Measurements from ENCODE around the gene PRKAR1B. TPM values are rescaled to one million over a fixed set of nuclear protein-coding genes. Genes with fewer than 3 reads are reported as not detected.
A peak's percentile ranks its signal among the peaks of the same experiment; 100 is the strongest.

Gene PRKAR1B
- total and polyA plus RNA-seq, 2 donors (not counting 1 experiment from before 2014, with no cell fraction given), result 4.5 to 8.6 TPM

GRCh38 chr7:701086-701671 is 25.9 kb downstream of the PRKAR1B start:
- TF ChIP-seq EZH2 (IDR thresholded peaks at IDR 0.05; ENCODE audit: borderline replicate concordance, insufficient read depth, low read depth, low read length, poor library complexity, severe bottlenecking) (no peak), CTCF (IDR thresholded peaks at IDR 0.05) (peak; percentile 18)
- peaks cover 0 to 14% (median 2%) of the 10 kb centered on the region in 3 donors for H3K9me3 ChIP-seq (ENCODE audit: control extremely low read depth in 1 of 3, control insufficient read depth in 2 of 3, insufficient read depth in 1 of 3, low read length in 2 of 3)
- H3K27ac ChIP-seq (ENCODE audit: low read length in 2 of 2), result no peak overlapping the region
- H3K9ac ChIP-seq (ENCODE audit: low read length), result no peak overlapping the region
- H3K79me2 ChIP-seq (ENCODE audit: control insufficient read depth, insufficient read depth, low read length), result peaks cover 3% of the 10 kb centered on the region
- no peaks in the 10 kb centered on the region for H3K27me3 ChIP-seq (replicated peaks in 1 of 4; ENCODE audit: control extremely low read depth in 1 of 4, control insufficient read depth in 3 of 4, insufficient read depth in 4 of 4, low read length in 3 of 4)
- intact Hi-C loops (cut with micrococcal nuclease), result no loop called here
- 100% methylated on average over 3 of the region's 4 CpGs for WGBS (ENCODE audit: insufficient coverage)
- ATAC-seq (ENCODE audit: low read depth) (no peak), DNase-seq (no peak)
- CTCF ChIA-PET, result no interaction called here
- no peak overlapping the region for H3K4me3 ChIP-seq (ENCODE audit: control extremely low read depth in 1 of 5, extremely low read depth in 1 of 5, insufficient read depth in 1 of 5, low read depth in 2 of 5, low read length in 4 of 5)
- H3K27me3 Mint-ChIP-seq, result no peaks in the 10 kb centered on the region
- H3K9me3 Mint-ChIP-seq (ENCODE audit: insufficient read depth), result peaks cover 4% of the 10 kb centered on the region
- H3K4me3 Mint-ChIP-seq, result no peak overlapping the region
- H3K27ac Mint-ChIP-seq, result no peak overlapping the region
- POLR2A ChIA-PET, result no interaction called here
- peaks cover 0 to 2% of the 10 kb centered on the region in 2 experiments for H3K36me3 ChIP-seq (replicated peaks in 1 of 2; ENCODE audit: control extremely low read depth in 1 of 2, control insufficient read depth in 1 of 2, extremely low read depth in 1 of 2, insufficient read depth in 2 of 2, low read length in 1 of 2)
- no peak overlapping the region for H2AFZ ChIP-seq (ENCODE audit: insufficient read depth, low read depth, low read length, poor library complexity, severe bottlenecking)
- H3K4me1 ChIP-seq (ENCODE audit: control insufficient read depth in 2 of 2, insufficient read depth in 2 of 2, low read length in 2 of 2), result no peaks in the 10 kb centered on the region
- H4K20me1 ChIP-seq (ENCODE audit: control insufficient read depth, insufficient read depth, low read length, poor library complexity, severe bottlenecking), result no peaks in the 10 kb centered on the region
- H3K4me1 Mint-ChIP-seq, result no peaks in the 10 kb centered on the region
- H3K4me2 ChIP-seq (replicated peaks; ENCODE audit: low read depth, low read length, poor library complexity, severe bottlenecking), result no peak overlapping the region

- Histone ChIP-seq H4K20me1 (ENCODE audit: control insufficient read depth, insufficient read depth, low read length, poor library complexity, severe bottlenecking) (no peaks in the 10 kb centered on the region), H3K79me2 (ENCODE audit: control insufficient read depth, insufficient read depth, low read length) (peaks cover 3% of the 10 kb centered on the region), H3K9me3 (ENCODE audit: control extremely low read depth in 1 of 3, control insufficient read depth in 2 of 3, insufficient read depth in 1 of 3, low read length in 2 of 3) (peaks cover 0 to 14% (median 2%) of the 10 kb centered on the region in 3 donors), H3K9ac (ENCODE audit: low read length) (no peak overlapping the region), H2AFZ (ENCODE audit: insufficient read depth, low read depth, low read length, poor library complexity, severe bottlenecking) (no peak overlapping the region), H3K4me3 (ENCODE audit: control extremely low read depth in 1 of 5, extremely low read depth in 1 of 5, insufficient read depth in 1 of 5, low read depth in 2 of 5, low read length in 4 of 5) (no peak overlapping the region), H3K4me1 (ENCODE audit: control insufficient read depth in 2 of 2, insufficient read depth in 2 of 2, low read length in 2 of 2) (no peaks in the 10 kb centered on the region), H3K4me2 (replicated peaks; ENCODE audit: low read depth, low read length, poor library complexity, severe bottlenecking) (no peak overlapping the region), H3K27ac (ENCODE audit: low read length in 2 of 2) (no peak overlapping the region), H3K27me3 (replicated peaks in 1 of 4; ENCODE audit: control extremely low read depth in 1 of 4, control insufficient read depth in 3 of 4, insufficient read depth in 4 of 4, low read length in 3 of 4) (no peaks in the 10 kb centered on the region), H3K36me3 (replicated peaks in 1 of 2; ENCODE audit: control extremely low read depth in 1 of 2, control insufficient read depth in 1 of 2, extremely low read depth in 1 of 2, insufficient read depth in 2 of 2, low read length in 1 of 2) (peaks cover 0 to 2% of the 10 kb centered on the region in 2 experiments)
- POLR2A ChIA-PET, result no interaction called here
- intact Hi-C loops (cut with micrococcal nuclease), result no loop called here
- DNase-seq (no peak), ATAC-seq (ENCODE audit: low read depth) (no peak)
- CTCF ChIA-PET, result no interaction called here
- Mint-ChIP-seq H3K4me3 (no peak overlapping the region), H3K27ac (no peak overlapping the region), H3K9me3 (ENCODE audit: insufficient read depth) (peaks cover 4% of the 10 kb centered on the region), H3K4me1 (no peaks in the 10 kb centered on the region), H3K27me3 (no peaks in the 10 kb centered on the region)
- 97% methylated on average over 16 of the region's 17 CpGs for WGBS (ENCODE audit: insufficient coverage)
- TF ChIP-seq CTCF (IDR thresholded peaks at IDR 0.05) (no peak), EZH2 (IDR thresholded peaks at IDR 0.05; ENCODE audit: borderline replicate concordance, insufficient read depth, low read depth, low read length, poor library complexity, severe bottlenecking) (no peak)
Measured at GRCh38 chr7:699476-700170, 27.5 kb downstream of the PRKAR1B start.

Measured in B cell (primary cell).